Upper lobe of left lung (tissue), 6 donors: ENCODE measurements around the gene UBB. TPM values are rescaled to one million over a fixed set of nuclear protein-coding genes. Genes with fewer than 3 reads are reported as not detected.
"Not testable (repeated sequence)": the region's sequence is repeated elsewhere in the genome, so short reads cannot be mapped to it uniquely, and the experiment has no call there.

Experiments
- ATAC-seq, 2 donors: fragments of 200-7000 bp; cut with Tn5 transposase; one replicate each; pipeline ENCODE4 v1.9.1; 2022; ENCODE audit warnings: mild to moderate bottlenecking in 2 of 2, moderate library complexity in 2 of 2; ENCODE audit not compliant: low FRiP score in 2 of 2
- DNase-seq, 2 donors: peaks; one replicate each; pipeline ENCODE4 v3.0.0-alpha.2; 2019 to 2020
- H3K27ac ChIP-seq, 4 donors: fragments of 200-600 bp; sonication (generic); one replicate each; pipeline ENCODE4 v1.5.1; 2016 to 2019
- H3K27me3 ChIP-seq, 4 donors: fragments of 200-600 bp; sonication (generic); one replicate each; pipeline ENCODE4 v1.5.1; 2017 to 2019
- H3K36me3 ChIP-seq, 4 donors: fragments of 200-600 bp; sonication (generic); one replicate each; pipeline ENCODE4 v1.5.1; 2016 to 2019
- H3K4me1 ChIP-seq, 4 donors: fragments of 200-600 bp; sonication (generic); one replicate each; pipeline ENCODE4 v1.5.1; 2018 to 2019
- H3K4me3 ChIP-seq, 4 donors: fragments of 200-600 bp; sonication (generic); one replicate each; pipeline ENCODE4 v1.5.1; 2017 to 2019; ENCODE audit warnings: mild to moderate bottlenecking in 2 of 4, moderate library complexity in 1 of 4
- H3K9me3 ChIP-seq, 4 donors: fragments of 200-600 bp; sonication (generic); one replicate each; pipeline ENCODE4 v1.5.1; 2018 to 2019
- EP300 ChIP-seq, 4 donors: sonication (generic); formaldehyde crosslinking; IDR thresholded peaks; one replicate each; pipeline ENCODE4 v1.5.1; 2017; ENCODE audit warnings: antibody characterized with exemption in 4 of 4, control low read depth in 2 of 4
- POLR2A ChIP-seq, 4 donors: fragments of 450-650 bp; IDR thresholded peaks; one replicate each; pipeline ENCODE4 v1.5.1; 2016 to 2017; ENCODE audit warnings: antibody characterized with exemption in 4 of 4, mild to moderate bottlenecking in 2 of 4
- POLR2AphosphoS5 ChIP-seq, 2 donors: sonication (generic); formaldehyde crosslinking; IDR thresholded peaks; one replicate each; pipeline ENCODE4 v1.5.1; 2017; ENCODE audit warnings: antibody characterized with exemption in 2 of 2
- WGBS, 2 donors: methylation state at CpG; one replicate each; pipeline ENCODE4 v1.1.5; 2017 to 2018; 5-methylcytosine and 5-hydroxymethylcytosine counted together
- total RNA-seq, 6 donors: library from RNA; depleted of rRNA in 4 of 6; stranded (reverse); fragments of >200 nt in 4 of 6; gene quantifications; one replicate each; pipeline versions ENCODE4 v1.1.0 to v1.2.1, GENCODE V29; 2016 to 2021
- TF ChIP-seq, protein P1 (sequence below), 6 experiments: fragments of 450-650 bp in 4 of 6; fragments of 200-600 bp in 2 of 6; sonication (generic) in 2 of 6; IDR thresholded peaks; one replicate each; pipeline ENCODE4 v1.5.1; 2016 to 2019; ENCODE audit warnings: antibody characterized with exemption in 6 of 6
- donor health status: DM: no; HTN: no; CAD: no; lungs with moderate emphysema.
- donor health status: DM: no; HTN: yes; CAD: no; lungs with severe emphysema.

The UBB gene
- total RNA-seq, 6 donors from 2014 or later, result 281 to 1,666 (median 998) TPM

DNA sequence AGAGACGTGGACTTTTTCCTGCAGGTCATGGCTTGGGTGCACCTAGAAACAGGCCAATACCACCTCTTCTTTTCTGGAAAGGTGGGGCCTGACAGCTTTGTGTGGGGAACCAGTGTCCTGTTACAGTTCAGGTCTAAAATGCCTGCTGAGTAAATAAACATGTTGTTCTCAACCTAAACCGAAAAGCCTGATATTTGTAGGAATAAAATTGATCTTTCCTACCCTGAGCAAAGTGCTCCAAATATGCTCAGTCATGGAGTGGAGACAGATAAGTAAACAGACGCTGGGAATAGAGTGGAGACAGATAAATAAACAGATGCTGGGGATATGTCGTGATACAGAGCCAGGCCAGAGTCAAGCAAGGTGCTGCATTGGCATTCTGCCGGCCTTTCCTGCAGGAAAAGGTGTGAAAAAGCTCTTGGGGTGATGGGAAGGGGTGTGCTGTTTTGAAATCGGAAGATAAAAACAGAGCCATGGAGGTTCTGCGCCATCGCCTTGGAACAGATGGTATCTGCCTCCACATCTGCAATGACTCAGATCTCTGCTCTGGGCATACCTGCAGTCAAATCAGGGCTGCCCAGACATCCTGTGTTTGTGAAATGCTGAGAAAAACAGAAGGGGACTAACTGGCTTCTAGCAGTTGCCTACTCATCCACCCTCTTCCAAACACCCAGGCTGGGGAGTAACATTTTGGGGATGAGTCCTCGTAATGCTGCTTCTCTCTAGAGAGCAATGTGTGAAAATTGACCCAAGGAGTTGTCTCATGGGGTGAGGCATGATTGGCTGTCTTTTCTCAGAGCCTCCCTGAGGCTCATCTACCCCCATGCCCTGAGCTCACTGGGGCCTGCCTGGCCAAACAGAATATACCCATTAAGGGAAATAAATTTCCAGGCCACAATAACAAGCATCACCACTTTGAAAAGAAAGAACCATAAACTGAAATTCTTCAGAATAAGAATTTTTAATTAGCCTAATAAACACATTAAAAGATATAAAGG, 17.7 kb downstream of the UBB start:
- WGBS, 2 donors, result 44 to 53% methylated on average over 8 to 9 of the region's 9 CpGs
- Histone ChIP-seq H3K36me3 (no peaks in the 10 kb centered on the region), H3K4me3 (no peak overlapping the region), H3K27ac (peak overlapping the region in 1 of 4 donors; percentile 27), H3K27me3 (no peaks in the 10 kb centered on the region), H3K9me3 (no peaks in the 10 kb centered on the region), H3K4me1 (peaks cover 0 to 6% (median 0%) of the 10 kb centered on the region in 4 donors)
- DNase-seq (no peak), ATAC-seq (no peak)
- TF ChIP-seq EP300 (IDR thresholded peaks at IDR 0.05), result peak in 1 of 4 donors; percentile 30
- no peak for TF ChIP-seq POLR2A (IDR thresholded peaks at IDR 0.05)
- peak in 1 of 2 donors; percentile 59 for TF ChIP-seq POLR2AphosphoS5 (IDR thresholded peaks at IDR 0.05)

- WGBS, 2 donors, result 91 to 92% methylated on average over 9 of the region's 9 CpGs
- Histone ChIP-seq H3K27ac (peak overlapping the region in 1 of 4 donors; percentile 11), H3K4me1 (peaks cover 12 to 21% (median 19%) of the 10 kb centered on the region in 4 donors)
- DNase-seq, H3K4me3 ChIP-seq, H3K27me3 ChIP-seq, H3K9me3 ChIP-seq, H3K36me3 ChIP-seq, ATAC-seq: not testable (repeated sequence)
These were observed 23.0 kb downstream of the UBB start for GRCh38 chr17:16403847-16404246.

- TF ChIP-seq EP300 (IDR thresholded peaks at IDR 0.05) (no peak), POLR2AphosphoS5 (IDR thresholded peaks at IDR 0.05) (peak; percentile 25 to 55)
- Histone ChIP-seq H3K27me3 (peaks cover 0 to 3% (median 0%) of the 10 kb centered on the region in 4 donors), H3K9me3 (no peaks in the 10 kb centered on the region), H3K4me1 (peaks cover 12 to 21% (median 19%) of the 10 kb centered on the region in 4 donors), H3K4me3 (peak overlapping the region; percentile 32 to 50 (median 44)), H3K27ac (peak overlapping the region; percentile 73 to 90 (median 83)), H3K36me3 (no peaks in the 10 kb centered on the region)
- DNase-seq (peak; percentile 45 to 83), ATAC-seq (peak; percentile 52 to 74)
- 7 to 9% methylated on average over 44 to 66 of the region's 67 CpGs for WGBS, 2 donors
These were observed 26.1 kb downstream of the UBB start for GRCh38 chr17:16406742-16407674.

DNA sequence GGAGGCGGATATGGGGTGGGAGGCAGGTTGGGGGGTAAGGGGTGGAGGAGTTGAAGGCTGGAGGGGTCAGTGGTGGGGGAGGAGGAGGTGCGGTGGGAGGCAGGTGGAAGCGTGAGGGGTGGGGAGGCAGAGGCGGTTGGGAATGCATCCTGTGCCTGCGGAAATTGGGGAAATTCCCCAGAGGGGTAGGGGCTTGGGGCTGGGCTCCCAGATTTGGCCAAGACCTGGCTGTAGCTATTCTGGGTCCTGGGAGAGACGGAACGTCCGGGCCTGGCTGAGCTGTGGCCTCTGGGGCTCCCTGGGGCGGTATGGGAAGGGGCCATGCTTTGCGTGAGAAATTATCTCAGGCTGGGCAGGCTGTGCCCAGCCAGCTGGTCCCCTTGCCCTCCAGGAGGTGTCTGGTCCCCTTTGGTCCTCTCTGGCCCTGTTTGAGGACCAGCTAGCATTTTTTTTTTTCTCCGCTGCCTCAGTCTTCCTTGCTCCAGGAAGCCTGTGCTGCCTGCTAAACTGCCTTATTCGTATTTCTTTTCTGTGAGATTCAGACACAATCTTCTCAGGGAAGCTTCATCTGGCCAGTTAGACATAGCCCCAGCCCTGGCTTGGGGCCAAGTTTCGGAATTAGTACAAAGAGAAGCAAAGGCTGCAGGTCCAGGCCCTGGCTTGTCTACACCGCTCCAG, 27.2 kb downstream of the UBB start:
- peak overlapping the region; percentile 63 to 90 (median 83) for H3K27ac ChIP-seq
- peaks cover 0 to 3% (median 0%) of the 10 kb centered on the region in 4 donors for H3K27me3 ChIP-seq
- peak in 1 of 2 donors; percentile 60 for DNase-seq
- no peaks in the 10 kb centered on the region for H3K9me3 ChIP-seq
- peaks cover 12 to 21% (median 19%) of the 10 kb centered on the region in 4 donors for H3K4me1 ChIP-seq
- no peaks in the 10 kb centered on the region for H3K36me3 ChIP-seq
- ATAC-seq, result peak; percentile 61 to 63
- WGBS, 2 donors, result 23 to 26% methylated on average over 9 to 13 of the region's 14 CpGs
- TF ChIP-seq EP300 (IDR thresholded peaks at IDR 0.05), result peak in 1 of 4 donors; percentile 13
- no peak for TF ChIP-seq POLR2A (IDR thresholded peaks at IDR 0.05)
- no peak for TF ChIP-seq POLR2AphosphoS5 (IDR thresholded peaks at IDR 0.05)
- TF ChIP-seq, protein P1, sequence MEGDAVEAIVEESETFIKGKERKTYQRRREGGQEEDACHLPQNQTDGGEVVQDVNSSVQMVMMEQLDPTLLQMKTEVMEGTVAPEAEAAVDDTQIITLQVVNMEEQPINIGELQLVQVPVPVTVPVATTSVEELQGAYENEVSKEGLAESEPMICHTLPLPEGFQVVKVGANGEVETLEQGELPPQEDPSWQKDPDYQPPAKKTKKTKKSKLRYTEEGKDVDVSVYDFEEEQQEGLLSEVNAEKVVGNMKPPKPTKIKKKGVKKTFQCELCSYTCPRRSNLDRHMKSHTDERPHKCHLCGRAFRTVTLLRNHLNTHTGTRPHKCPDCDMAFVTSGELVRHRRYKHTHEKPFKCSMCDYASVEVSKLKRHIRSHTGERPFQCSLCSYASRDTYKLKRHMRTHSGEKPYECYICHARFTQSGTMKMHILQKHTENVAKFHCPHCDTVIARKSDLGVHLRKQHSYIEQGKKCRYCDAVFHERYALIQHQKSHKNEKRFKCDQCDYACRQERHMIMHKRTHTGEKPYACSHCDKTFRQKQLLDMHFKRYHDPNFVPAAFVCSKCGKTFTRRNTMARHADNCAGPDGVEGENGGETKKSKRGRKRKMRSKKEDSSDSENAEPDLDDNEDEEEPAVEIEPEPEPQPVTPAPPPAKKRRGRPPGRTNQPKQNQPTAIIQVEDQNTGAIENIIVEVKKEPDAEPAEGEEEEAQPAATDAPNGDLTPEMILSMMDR (IDR thresholded peaks at IDR 0.05), result no peak
- H3K4me3 ChIP-seq, result peak overlapping the region in 2 of 4 donors; percentile 13 to 50

GRCh38 chr17:16415031-16415924, 34.4 kb downstream of the UBB start, which contains the start of gene TRPV2:
TRPV2 (plus strand) TSS chr17:16415571; CDS start chr17:16417669, 2,098 bp downstream.
- TF ChIP-seq EP300 (IDR thresholded peaks at IDR 0.05) (no peak), POLR2A (IDR thresholded peaks at IDR 0.05) (no peak), POLR2AphosphoS5 (IDR thresholded peaks at IDR 0.05) (peak; percentile 21 to 50)
- TF ChIP-seq, protein P1 (IDR thresholded peaks at IDR 0.05), result peak in 5 of 6 experiments; percentile 15 to 57 (median 35)
- peaks cover 30 to 44% (median 38%) of the 10 kb centered on the region in 4 donors for H3K4me1 ChIP-seq
- no peaks in the 10 kb centered on the region for H3K9me3 ChIP-seq
- WGBS, 2 donors, result 8 to 12% methylated on average over 18 to 21 of the region's 21 CpGs
- H3K27ac ChIP-seq, result peak within 1 kb of the TSS; percentile 87 to 95 (median 92)
- no peaks in the 10 kb centered on the region for H3K27me3 ChIP-seq
- peaks cover 0 to 25% (median 13%) of the 10 kb centered on the region in 4 donors for H3K36me3 ChIP-seq
- peak within 1 kb of the TSS; percentile 14 to 76 (median 58) for H3K4me3 ChIP-seq
- DNase-seq (peak; percentile 55 to 85), ATAC-seq (peak; percentile 24 to 46)
